OCI-LY1 (cell line): Measurements from ENCODE around the gene CAV1.

Experiments used
- H2AFZ ChIP-seq: fragments of 200-600 bp; sonication (generic), shearing (Covaris generic); 2 replicates; pipeline ENCODE4 v1.6.0; 2014; ENCODE audit warnings: antibody characterized with exemption, mild to moderate bottlenecking, low read length
- H3F3A ChIP-seq: fragments of 200-600 bp; sonication (generic), shearing (Covaris generic); 2 replicates; pipeline ENCODE4 v1.6.0; 2014; ENCODE audit warnings: mild to moderate bottlenecking, antibody characterized with exemption, low read length, moderate library complexity; ENCODE audit not compliant: insufficient read depth
- H3K27ac ChIP-seq: fragments of 200-600 bp; sonication (generic); 2 replicates; pipeline ENCODE4 v1.5.1; 2014; ENCODE audit warnings: low read length, mixed run types, mild to moderate bottlenecking, low read depth; ENCODE audit not compliant: poor library complexity, severe bottlenecking
- H3K27me3 ChIP-seq: fragments of 200-600 bp; sonication (generic); 2 replicates; pipeline ENCODE4 v1.6.0; 2014; ENCODE audit warnings: antibody characterized with exemption, mild to moderate bottlenecking, low read length, moderate library complexity; ENCODE audit not compliant: insufficient read depth
- H3K36me3 ChIP-seq: fragments of 200-600 bp; sonication (generic); 2 replicates; pipeline ENCODE4 v1.6.1; 2014; ENCODE audit warnings: mild to moderate bottlenecking, antibody characterized with exemption, low read length, moderate library complexity, mixed read lengths; ENCODE audit not compliant: insufficient read depth
- H3K4me1 ChIP-seq: fragments of 200-600 bp; sonication (generic); 2 replicates; pipeline ENCODE4 v1.5.1; 2014; ENCODE audit warnings: mild to moderate bottlenecking, low read length, moderate library complexity; ENCODE audit not compliant: insufficient read depth, severe bottlenecking
- H3K4me2 ChIP-seq: fragments of 200-600 bp; sonication (generic), shearing (Covaris generic); 2 replicates; pipeline ENCODE4 v1.6.1; 2014; ENCODE audit warnings: low read length
- H3K4me3 ChIP-seq: fragments of 200-600 bp; sonication (generic); 2 replicates; pipeline ENCODE4 v1.5.1; 2014; ENCODE audit warnings: low read length, low read depth, mild to moderate bottlenecking, mixed read lengths; ENCODE audit not compliant: poor library complexity, severe bottlenecking
- H3K79me2 ChIP-seq: fragments of 200-600 bp; shearing (Covaris generic); 2 replicates; pipeline ENCODE4 v1.6.1; 2016; ENCODE audit warnings: mixed run types, low read length, mixed read lengths; ENCODE audit not compliant: insufficient read depth
- H3K9ac ChIP-seq: fragments of 200-600 bp; sonication (generic), shearing (Covaris generic); 2 replicates; pipeline ENCODE4 v1.6.1; 2014; ENCODE audit warnings: mild to moderate bottlenecking, low read length, mixed read lengths
- H3K9me2 ChIP-seq: fragments of 200-600 bp; sonication (generic), shearing (Covaris generic); 2 replicates; pipeline ENCODE4 v1.6.1; 2014; ENCODE audit warnings: low read depth, mild to moderate bottlenecking, low read length, mixed read lengths
- H3K9me3 ChIP-seq: fragments of 200-600 bp; shearing (Covaris generic); 2 replicates; pipeline ENCODE4 v1.6.1; 2014; ENCODE audit warnings: low read length, mixed read lengths
- H4K20me1 ChIP-seq: fragments of 200-600 bp; sonication (generic), shearing (Covaris generic); 2 replicates; pipeline ENCODE4 v1.6.0; 2016; ENCODE audit warnings: mild to moderate bottlenecking, low read length; ENCODE audit not compliant: insufficient read depth
- EZH2 ChIP-seq: fragments of 200-600 bp; sonication (generic), shearing (Covaris generic); IDR thresholded peaks from 2 replicates; pipeline ENCODE4 v1.8.0; 2017; ENCODE audit warnings: borderline replicate concordance, mixed run types, mild to moderate bottlenecking, antibody characterized with exemption, low read length, moderate library complexity, mixed read lengths
- TF ChIP-seq, protein P1 (sequence below): fragments of 200-600 bp; sonication (generic), shearing (Covaris generic); IDR thresholded peaks from 2 replicates; pipeline ENCODE4 v1.5.1; 2017; ENCODE audit warnings: mild to moderate bottlenecking, antibody characterized with exemption, low read length, moderate library complexity, mixed read lengths

The CAV1 gene

DNA sequence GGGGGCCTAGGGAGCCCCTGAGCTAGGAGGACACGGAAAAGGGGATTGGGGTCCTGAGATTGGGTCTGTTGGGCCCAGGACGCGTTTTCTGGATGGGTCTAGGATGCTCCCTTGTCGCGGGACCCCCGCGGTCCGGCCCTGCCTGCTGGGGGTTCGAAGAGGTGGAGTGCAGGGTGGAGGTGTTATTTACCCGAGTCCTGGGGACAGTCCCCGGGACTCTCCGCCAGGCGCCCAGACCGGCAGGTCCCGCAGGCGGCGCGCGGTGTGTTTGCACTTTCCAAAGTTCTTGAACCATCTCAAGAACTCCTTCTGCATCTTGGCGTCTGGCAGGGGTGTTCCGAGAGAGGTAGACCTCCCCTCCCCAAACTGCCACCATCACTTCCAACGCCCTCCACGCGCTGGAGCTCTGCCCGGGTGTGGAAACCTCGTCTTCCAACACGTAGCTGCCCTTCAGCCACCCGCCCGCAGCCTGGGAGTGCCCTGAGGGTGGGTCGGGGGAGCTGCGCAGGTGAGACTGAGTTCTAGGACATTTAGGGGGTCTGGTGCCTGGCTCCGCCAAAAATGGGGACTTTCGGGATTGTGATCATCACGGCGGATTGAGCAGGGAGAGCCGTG is 569 bp downstream of the CAV1 start:
- peak overlapping the region; percentile 54 for H3K4me3 ChIP-seq
- no peaks in the 10 kb centered on the region for H3K9me3 ChIP-seq
- peaks cover 22% of the 10 kb centered on the region for H3K4me1 ChIP-seq
- no peaks in the 10 kb centered on the region for H3K79me2 ChIP-seq
- no peaks in the 10 kb centered on the region for H3K36me3 ChIP-seq
- H4K20me1 ChIP-seq = no peaks in the 10 kb centered on the region
- H3K9ac ChIP-seq = peak overlapping the region; percentile 1; the same call in 1 of the 2 replicates
- no peak overlapping the region for H3K27ac ChIP-seq
- no peak overlapping the region for H2AFZ ChIP-seq
- peak overlapping the region; percentile 78 for H3K4me2 ChIP-seq
- peak; percentile 69; the same call in 1 of the 2 replicates for TF ChIP-seq EZH2
- TF ChIP-seq, protein P1, sequence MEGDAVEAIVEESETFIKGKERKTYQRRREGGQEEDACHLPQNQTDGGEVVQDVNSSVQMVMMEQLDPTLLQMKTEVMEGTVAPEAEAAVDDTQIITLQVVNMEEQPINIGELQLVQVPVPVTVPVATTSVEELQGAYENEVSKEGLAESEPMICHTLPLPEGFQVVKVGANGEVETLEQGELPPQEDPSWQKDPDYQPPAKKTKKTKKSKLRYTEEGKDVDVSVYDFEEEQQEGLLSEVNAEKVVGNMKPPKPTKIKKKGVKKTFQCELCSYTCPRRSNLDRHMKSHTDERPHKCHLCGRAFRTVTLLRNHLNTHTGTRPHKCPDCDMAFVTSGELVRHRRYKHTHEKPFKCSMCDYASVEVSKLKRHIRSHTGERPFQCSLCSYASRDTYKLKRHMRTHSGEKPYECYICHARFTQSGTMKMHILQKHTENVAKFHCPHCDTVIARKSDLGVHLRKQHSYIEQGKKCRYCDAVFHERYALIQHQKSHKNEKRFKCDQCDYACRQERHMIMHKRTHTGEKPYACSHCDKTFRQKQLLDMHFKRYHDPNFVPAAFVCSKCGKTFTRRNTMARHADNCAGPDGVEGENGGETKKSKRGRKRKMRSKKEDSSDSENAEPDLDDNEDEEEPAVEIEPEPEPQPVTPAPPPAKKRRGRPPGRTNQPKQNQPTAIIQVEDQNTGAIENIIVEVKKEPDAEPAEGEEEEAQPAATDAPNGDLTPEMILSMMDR = no peak
- H3K27me3 ChIP-seq = peaks cover 18% of the 10 kb centered on the region; the same call in 1 of the 2 replicates
- no peaks in the 10 kb centered on the region for H3K9me2 ChIP-seq
- H3F3A ChIP-seq = no peaks in the 10 kb centered on the region

- peak overlapping the region; percentile 1; the same call in 1 of the 2 replicates for H3K9ac ChIP-seq
- H3F3A ChIP-seq = no peaks in the 10 kb centered on the region
- no peak overlapping the region for H2AFZ ChIP-seq
- no peaks in the 10 kb centered on the region for H3K9me3 ChIP-seq
- H4K20me1 ChIP-seq = no peaks in the 10 kb centered on the region
- no peak; the same call in 1 of the 2 replicates for TF ChIP-seq EZH2
- TF ChIP-seq, protein P1 = peak; percentile 90
- H3K79me2 ChIP-seq = no peaks in the 10 kb centered on the region
- H3K4me3 ChIP-seq = peak overlapping the region; percentile 54
- no peaks in the 10 kb centered on the region for H3K9me2 ChIP-seq
- H3K36me3 ChIP-seq = no peaks in the 10 kb centered on the region
- H3K27me3 ChIP-seq = peaks cover 18% of the 10 kb centered on the region; the same call in 1 of the 2 replicates
- peaks cover 22% of the 10 kb centered on the region for H3K4me1 ChIP-seq
- no peak overlapping the region for H3K27ac ChIP-seq
- H3K4me2 ChIP-seq = peak overlapping the region; percentile 78
Observed at GRCh38 chr7:116525913-116526861, 1.4 kb downstream of the CAV1 start.

GRCh38 chr7:116526897-116527296 is 2.1 kb downstream of the CAV1 start:
- TF ChIP-seq, protein P1 = no peak
- Histone ChIP-seq H3K9me2 (no peaks in the 10 kb centered on the region), H3K36me3 (no peaks in the 10 kb centered on the region), H3F3A (no peaks in the 10 kb centered on the region), H3K4me3 (peak overlapping the region; percentile 54), H3K9ac (no peak overlapping the region), H3K4me2 (peak overlapping the region; percentile 78; the same call in 1 of the 2 replicates), H4K20me1 (no peaks in the 10 kb centered on the region), H2AFZ (no peak overlapping the region), H3K27me3 (peaks cover 14% of the 10 kb centered on the region; the same call in 1 of the 2 replicates), H3K4me1 (peaks cover 22% of the 10 kb centered on the region), H3K27ac (no peak overlapping the region), H3K9me3 (no peaks in the 10 kb centered on the region), H3K79me2 (no peaks in the 10 kb centered on the region)
